HG02571 (cell line): ENCODE data around the gene PLEKHM3.
"Not testable (repeated sequence)": the region's sequence is repeated elsewhere in the genome, so short reads cannot be mapped to it uniquely, and the experiment has no call there.

Experiments
- ATAC-seq: cut with Tn5 transposase; IDR thresholded peaks from one replicate; pipeline ENCODE4 v1.9.1; 2021; ENCODE audit warnings: mild to moderate bottlenecking, moderate library complexity; ENCODE audit not compliant: unreplicated experiment

Gene PLEKHM3

GRCh38 chr2:207952564-207953345 lies 72.6 kb downstream of the PLEKHM3 start:
- ATAC-seq: no peak

DNA sequence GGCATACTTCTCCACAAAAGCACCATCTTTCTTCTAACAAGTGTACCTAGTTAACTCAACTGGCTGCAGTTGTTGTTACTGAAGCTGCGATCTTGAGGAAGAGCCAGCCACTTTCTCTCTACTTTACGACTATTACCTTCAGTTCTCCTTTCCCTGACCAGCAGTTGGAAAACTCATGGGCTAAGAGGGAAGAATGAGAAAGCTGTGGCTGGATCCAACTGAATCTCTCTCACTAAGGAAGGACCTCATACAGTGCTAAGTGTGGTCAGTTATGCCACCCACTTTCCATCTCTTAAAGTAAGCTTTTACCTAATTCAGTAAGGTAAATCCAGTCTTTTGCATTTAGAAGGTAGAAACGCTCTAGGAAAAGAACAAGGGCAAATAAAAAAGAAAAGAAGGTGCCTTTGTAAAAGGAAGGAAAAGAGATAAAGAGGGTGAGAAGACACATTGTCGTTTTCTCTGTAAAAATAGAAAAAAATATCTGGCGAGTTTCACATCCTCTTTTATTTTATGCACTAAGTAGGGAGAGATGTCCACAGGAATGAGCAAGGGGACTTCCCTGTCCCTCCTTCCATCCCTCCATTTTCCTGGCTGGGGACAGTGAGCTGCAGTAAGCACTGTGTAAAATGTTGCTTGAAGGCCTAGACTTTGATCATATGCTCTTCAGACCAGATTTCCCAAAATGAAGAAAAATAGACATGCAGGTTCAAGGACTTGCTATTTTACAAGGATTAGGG lies 73.4 kb downstream of the PLEKHM3 start:
- ATAC-seq: no peak

DNA sequence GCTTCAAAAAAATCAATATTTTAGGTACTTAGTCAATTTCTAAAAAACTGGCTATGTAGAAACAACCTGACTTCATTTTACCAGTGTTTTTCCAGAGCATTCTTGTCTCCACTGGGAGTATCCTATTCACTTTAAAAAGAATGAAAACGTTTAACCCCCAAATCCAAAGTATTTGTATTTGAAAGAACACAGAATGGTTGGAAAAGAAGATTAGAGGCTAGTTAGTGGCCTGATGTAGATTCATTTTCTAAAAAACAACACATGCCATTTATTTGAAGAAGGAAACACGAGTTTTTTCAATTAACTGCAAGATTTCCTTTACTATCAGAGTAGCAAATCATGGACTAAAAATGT lies 74.6 kb downstream of the PLEKHM3 start:
- no peak for ATAC-seq

DNA sequence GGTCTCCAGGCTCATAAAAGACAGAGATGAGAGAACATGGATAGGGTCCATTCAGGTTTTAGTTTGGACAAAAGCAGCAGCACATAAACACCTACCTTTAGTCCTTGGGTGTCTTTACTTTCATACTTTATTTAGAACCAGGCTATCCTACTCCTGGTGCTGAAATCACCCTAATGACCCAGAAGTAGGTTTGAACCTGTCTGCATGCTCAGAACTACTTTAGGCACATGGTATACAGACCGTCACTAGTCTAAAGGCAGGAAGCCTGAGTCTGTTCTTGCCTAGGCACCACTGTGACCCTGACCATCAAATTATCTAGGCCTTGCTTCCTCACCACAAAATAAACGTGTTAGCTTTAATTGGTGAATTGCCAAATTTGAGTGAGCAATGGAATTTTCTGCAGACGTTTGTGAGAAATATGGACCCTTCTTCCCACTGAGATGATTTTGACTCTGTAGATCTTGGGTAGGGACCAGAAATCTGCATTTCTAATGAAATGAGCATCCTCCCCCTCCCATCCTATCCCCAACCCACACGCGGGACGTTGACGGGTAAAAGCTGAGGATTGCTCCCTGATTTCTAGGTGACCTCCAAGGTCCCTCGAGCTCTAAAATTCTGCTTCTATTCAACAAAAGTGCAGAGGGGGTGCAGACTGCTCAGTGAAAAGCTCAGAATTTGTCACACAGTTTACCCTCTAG lies 75.1 kb downstream of the PLEKHM3 start:
- ATAC-seq: no peak

DNA sequence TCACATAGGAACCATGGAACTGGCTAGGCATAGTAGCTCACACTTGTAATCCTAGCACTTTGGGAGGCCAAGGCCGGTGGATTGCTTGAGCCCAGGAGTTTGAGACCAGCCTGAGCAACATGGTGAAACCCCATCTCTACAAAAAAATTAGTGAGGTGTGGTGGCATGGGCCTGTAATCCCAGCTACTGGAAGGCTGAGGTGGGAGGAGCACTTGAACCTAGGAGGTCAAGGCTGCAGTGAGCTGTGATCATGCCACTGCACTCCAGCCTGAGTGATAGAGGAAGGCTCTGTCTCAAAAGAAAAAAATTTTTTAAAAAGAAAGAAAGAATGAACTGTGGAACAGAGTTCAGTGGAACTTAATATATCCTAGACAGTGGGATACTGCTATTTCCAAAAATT lies 76.1 kb downstream of the PLEKHM3 start:
- ATAC-seq: not testable (repeated sequence)

DNA sequence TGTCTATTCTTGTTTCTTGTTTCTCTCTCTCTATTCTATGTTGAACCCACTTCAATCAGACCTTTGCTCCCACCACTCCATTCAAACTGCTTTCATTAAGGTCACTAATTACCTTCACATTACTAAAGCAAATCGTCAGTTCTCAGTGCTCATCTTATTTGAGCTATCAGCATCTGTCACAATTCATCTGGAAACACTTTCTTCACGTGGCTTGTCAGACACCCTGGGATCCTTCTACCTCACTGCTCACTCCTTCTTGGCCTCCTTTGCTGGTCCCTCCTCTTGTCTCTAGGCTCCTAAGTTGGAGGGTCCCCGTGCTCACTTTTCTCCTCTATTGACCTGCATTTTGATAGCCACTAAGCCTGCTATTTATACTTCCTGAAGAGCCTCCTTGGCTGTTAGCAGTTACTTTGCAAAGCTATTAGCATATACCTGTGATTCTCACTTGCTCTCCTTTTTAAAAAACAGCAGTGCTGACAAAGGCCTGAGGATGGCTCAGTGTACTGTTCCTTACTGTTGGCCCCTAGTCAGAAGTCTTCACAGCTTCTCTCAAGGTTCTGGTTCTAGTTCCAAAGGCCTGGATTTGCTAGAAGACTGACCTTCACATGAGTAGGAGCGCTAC lies 80.2 kb downstream of the PLEKHM3 start:
- ATAC-seq: no peak

- no peak for ATAC-seq
These were observed 81.0 kb downstream of the PLEKHM3 start for GRCh38 chr2:207944334-207944733.

- ATAC-seq: no peak
These were observed 85.8 kb downstream of the PLEKHM3 start for GRCh38 chr2:207939342-207940108.

- ATAC-seq: no peak
These were observed 86.4 kb downstream of the PLEKHM3 start for GRCh38 chr2:207938886-207939285.

DNA sequence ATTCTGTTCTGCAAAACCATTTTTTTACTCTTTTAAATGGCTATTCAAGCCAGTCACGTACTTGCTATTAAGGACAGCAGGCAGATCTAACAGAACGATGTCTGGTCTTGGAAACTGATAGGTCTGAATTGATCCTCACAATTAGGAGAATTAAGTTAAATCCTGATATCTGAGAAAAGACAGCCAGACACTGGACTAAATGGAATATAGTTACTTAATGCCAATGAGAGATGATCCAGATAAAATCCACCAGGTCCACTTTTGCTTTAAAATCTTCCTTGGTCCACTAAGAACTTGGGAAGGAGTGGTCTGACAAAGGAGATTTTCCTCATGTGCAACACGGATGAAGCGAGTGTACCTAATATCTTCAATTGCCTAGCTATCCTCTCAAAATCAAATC lies 86.9 kb downstream of the PLEKHM3 start:
- no peak for ATAC-seq

- no peak for ATAC-seq
These were observed 87.5 kb downstream of the PLEKHM3 start for GRCh38 chr2:207937823-207938222.

GRCh38 chr2:207937253-207937652 lies 88.1 kb downstream of the PLEKHM3 start:
- no peak for ATAC-seq

DNA sequence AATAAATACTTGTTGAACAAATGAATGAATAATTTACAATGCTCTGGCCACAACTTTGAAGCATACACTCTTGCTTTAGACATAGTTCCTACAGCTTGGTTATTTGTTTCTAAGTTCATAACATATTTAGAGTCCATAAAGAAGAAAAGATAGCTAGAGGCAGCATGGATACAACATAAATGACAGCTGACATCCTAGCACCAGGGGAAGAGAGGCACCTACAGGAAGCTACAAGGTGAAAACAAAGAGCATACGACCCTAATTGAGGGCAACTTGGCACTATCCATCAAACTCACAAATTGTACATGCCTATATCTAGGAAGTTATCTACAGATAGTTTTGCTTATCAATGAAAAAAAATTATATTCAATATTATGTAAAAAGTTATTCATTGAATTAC lies 88.9 kb downstream of the PLEKHM3 start:
- ATAC-seq: no peak

DNA sequence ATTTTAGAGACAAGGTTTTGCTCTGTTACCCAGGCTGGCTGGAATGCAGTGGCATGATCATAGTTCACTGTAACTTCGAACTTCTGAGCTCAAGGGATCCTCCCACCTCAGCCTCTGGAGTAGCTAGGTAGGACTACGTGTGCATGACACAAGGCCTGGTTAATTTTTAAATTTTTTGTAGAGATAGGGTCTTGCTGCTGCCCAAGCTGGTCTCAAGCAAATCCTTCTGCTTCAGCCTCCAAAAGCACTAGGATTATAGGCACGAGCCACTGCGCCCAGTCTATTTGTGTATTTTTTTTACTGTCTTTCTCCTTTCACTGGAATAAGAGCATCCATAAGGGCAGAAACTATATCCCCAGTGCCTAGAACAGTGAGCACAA lies 89.3 kb downstream of the PLEKHM3 start:
- ATAC-seq: no peak

DNA sequence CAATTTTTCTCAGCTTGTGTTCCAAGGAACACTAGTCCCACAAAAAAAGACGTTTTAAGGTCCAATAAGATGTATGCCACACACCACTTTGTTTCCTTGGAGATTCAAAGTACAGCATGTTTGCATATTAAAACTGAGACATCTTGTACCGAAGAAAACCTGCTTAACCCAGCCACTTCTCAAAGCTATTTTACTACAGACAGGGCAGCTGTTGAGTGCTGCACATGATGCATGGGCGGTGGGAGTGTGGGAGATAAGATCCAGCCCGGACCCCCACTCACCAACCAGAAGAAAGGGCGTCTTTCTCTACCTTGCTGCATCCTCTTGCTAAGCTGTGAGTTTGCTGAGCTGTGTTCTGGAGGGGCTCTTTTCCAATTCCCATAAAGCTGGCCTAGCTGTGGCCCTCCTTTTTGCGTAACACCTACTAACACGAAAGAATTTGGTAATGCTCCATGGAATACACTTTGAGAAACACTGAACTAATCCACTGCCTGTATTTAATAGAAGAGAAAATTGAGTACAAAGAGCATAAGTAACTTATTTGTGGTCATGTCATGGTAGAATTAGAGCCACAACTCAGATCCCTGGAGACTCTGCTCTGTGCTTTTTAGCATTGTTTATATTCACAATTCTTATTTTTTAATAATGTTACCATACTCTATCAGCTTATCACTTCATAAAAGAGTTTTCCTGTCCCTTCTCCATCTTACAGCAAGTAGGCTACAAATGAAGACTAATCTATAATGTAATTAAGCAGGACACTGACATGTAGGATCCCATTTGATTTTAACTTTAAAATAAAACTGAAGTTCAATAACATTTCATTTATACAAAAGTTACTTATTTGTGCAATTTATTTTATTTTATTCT lies 90.0 kb downstream of the PLEKHM3 start:
- ATAC-seq: no peak

DNA sequence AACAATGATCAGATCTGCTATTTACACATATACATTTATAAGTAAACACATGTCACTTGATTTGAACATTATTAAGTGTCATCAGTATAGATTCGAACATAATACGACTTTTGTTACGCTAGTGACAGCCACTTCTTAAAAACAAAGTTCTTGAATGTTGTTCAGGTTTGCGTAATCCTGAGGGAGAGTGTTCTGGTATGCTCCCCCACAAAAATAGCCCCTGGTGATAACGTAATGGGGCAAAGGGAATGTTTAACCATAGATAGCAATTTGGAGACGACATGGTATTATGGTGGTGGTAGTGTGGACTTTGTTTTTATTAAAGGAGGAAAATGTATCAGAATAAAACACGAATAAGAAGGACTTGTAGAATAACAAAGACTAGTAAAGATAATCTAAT lies 90.6 kb downstream of the PLEKHM3 start:
- no peak for ATAC-seq

GRCh38 chr2:207933396-207934065 lies 91.8 kb downstream of the PLEKHM3 start:
- no peak for ATAC-seq

DNA sequence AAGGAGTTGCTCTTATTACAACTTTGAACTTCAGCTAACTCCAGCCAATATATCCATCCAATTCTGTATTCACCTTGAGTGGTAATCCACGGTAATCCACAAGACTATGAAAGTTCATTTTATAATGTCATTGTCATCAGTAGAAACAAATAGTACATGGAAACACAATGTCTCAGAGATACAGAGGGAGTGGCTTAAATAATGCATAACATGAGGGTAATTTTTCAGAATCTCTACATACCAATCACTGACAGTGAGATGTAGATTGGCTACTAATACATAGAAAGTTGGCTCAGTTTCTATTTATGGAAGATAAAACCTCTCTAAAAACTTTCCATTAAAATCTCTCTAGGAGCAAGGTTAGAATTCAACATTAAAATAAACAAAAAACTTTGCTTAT lies 93.2 kb downstream of the PLEKHM3 start:
- no peak for ATAC-seq

DNA sequence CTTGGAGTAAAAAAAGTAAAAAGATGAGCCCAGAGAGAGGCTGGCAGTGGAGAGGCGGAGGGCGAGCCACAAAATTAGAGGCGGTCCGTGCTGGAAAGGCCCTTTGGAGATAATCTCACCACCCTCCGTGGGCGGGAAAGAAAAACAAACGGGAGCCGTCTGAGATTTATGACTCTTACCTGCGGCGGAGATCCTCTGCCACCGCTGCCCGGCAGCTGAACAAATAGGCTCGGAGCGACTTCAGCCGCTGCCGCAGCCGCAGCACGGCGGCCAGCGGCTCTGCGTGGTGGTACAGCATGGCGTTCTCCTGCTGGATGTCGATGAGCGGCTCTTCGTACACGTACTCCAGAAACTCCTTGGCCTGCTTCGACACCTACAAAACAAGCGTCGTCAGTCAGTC lies 94.6 kb downstream of the PLEKHM3 start:
- ATAC-seq: no peak
